ENCODE results near the gene EPYC.

EPYC gene

DNA sequence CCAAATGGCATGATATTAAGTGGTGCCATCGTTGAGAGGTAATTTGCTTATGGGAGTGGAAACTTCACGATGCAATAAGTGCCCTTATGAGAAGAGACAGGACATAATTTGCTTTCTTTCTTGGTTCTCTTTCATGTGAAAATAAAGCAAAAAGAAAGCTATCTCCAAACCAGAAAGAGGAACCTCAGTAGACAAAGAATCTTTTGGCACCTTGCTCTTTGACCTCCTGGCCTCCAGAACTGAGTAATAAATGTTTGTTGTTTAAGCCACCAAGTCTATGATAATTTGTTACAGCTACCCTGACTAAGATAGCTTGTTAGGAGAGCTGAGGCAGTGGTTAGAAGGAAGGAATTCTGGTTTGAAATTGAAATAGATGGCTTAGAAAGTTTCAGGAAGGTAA lies 89.4 kb downstream of the EPYC start:
- no peak for DNase-seq (ENCODE audit: extremely low read depth in 1 of 2, low read depth in 1 of 2)
